Activated CD4-positive, alpha-beta memory T cell treated with anti-CD3 and anti-CD28 coated beads, Interleukin-2, amount 10 ng/mL, durations not matched to agents 7 days and 5 days (primary cell): ENCODE data around the gene GRIK3. TPM values are rescaled to one million over a fixed set of nuclear protein-coding genes. Genes with fewer than 3 reads are reported as not detected.

ENCODE experiments used
- CTCF ChIA-PET: fragments of 350-600 bp; sonication (Branson Sonifier 250); formaldehyde crosslinking; loops from one replicate; lab custom pipeline; 2021; ENCODE audit warnings: antibody characterized with exemption, inconsistent platforms; lab: Charles Lee
- POLR2A ChIA-PET: fragments of 350-600 bp; sonication (Branson Sonifier 250); formaldehyde crosslinking; loops from one replicate; lab custom pipeline; 2021; ENCODE audit warnings: antibody characterized with exemption; lab: Charles Lee
- DNase-seq: peaks from one replicate; pipeline ENCODE4 v3.0.0-alpha.2; 2020
- H3K27ac Mint-ChIP-seq: one replicate; pipeline ENCODE4 v1.8.0; 2021; ENCODE audit warnings: mild to moderate bottlenecking, mixed read lengths
- H3K27me3 Mint-ChIP-seq: one replicate; pipeline ENCODE4 v1.8.0; 2021; ENCODE audit warnings: mixed read lengths
- H3K36me3 Mint-ChIP-seq: one replicate; pipeline ENCODE4 v1.8.0; 2021; ENCODE audit warnings: low read depth, mixed read lengths
- H3K4me1 Mint-ChIP-seq: one replicate; pipeline ENCODE4 v1.8.0; 2021; ENCODE audit warnings: mixed read lengths
- H3K4me3 Mint-ChIP-seq: one replicate; pipeline ENCODE4 v1.8.0; 2021; ENCODE audit warnings: mild to moderate bottlenecking, mixed read lengths
- H3K9me3 Mint-ChIP-seq: one replicate; pipeline ENCODE4 v1.8.0; 2021; ENCODE audit warnings: mixed read lengths
- total RNA-seq, 2 experiments: library from RNA; stranded (reverse); gene quantifications; one replicate each; pipeline ENCODE4 v1.2.3, GENCODE V29; 2021

GRIK3 gene
- total RNA-seq, 2 experiments from 2014 or later: not detected

DNA sequence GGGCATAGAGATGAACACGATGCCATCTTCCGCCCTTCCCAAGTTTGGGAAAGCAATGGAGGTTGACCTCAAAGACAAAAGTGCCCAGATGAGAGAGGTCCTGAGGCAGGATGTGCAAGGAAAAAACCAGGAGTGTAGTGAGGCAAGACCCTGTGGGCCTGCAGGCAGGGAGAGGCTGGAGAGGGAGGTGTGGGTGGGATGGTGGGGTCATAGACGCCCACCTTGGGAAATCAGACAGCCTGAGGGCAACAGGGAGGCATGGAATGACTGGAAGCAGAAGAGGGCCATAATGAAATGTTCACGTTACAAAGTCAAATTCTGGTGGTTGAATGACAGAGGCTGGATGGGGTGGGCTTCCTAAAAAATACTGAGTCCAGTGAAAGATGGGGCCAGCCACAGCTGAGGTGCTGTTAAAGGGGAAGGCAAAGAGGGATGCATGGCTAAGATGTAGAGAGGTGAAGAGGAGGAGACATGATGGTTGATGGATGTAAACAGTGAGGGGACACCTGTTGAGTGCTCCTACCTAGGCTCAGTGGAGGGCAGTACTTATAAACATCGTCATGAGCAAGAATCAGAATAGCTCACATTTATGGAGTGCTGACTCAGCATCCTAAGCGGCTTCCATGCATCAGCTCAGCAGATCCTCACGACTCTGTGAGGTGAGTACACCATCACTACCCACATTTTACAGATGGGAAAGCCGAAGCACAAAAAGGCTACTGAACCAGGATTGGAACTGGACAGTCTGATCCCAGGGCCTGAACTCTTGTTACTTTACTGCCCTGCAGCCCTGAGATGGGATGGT, 42.0 kb downstream of the GRIK3 start:
- H3K9me3 Mint-ChIP-seq: no peaks in the 10 kb centered on the region
- no peaks in the 10 kb centered on the region for H3K27me3 Mint-ChIP-seq
- H3K27ac Mint-ChIP-seq: no peak overlapping the region
- no peaks in the 10 kb centered on the region for H3K4me1 Mint-ChIP-seq
- CTCF ChIA-PET: no interaction called here
- POLR2A ChIA-PET: no interaction called here
- no peaks in the 10 kb centered on the region for H3K36me3 Mint-ChIP-seq
- no peak for DNase-seq
- no peak overlapping the region for H3K4me3 Mint-ChIP-seq

DNA sequence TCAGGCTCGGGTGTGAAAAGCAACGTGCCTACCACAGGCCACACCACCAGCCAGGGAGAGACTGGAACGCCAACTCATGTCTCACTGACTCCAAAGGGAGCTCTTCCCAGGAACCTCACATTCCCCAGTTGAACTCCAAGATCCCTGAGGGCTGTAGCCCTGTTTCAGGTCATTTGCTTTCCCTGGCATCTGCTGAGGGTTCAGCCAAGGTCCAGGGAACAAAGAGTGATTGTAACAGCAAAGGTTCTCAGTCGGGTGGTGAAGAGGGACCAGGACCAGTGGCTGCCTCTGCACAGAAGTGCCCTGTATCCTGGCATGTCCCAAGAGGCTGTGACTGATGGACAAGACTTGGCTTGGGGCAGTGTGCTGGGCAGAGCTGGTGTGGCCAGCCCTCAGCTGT, 42.8 kb downstream of the GRIK3 start:
- Mint-ChIP-seq H3K9me3 (no peaks in the 10 kb centered on the region), H3K4me3 (no peak overlapping the region), H3K36me3 (no peaks in the 10 kb centered on the region), H3K27ac (no peak overlapping the region), H3K4me1 (no peaks in the 10 kb centered on the region), H3K27me3 (no peaks in the 10 kb centered on the region)
- DNase-seq: no peak
- CTCF ChIA-PET: no interaction called here
- POLR2A ChIA-PET: no interaction called here

DNA sequence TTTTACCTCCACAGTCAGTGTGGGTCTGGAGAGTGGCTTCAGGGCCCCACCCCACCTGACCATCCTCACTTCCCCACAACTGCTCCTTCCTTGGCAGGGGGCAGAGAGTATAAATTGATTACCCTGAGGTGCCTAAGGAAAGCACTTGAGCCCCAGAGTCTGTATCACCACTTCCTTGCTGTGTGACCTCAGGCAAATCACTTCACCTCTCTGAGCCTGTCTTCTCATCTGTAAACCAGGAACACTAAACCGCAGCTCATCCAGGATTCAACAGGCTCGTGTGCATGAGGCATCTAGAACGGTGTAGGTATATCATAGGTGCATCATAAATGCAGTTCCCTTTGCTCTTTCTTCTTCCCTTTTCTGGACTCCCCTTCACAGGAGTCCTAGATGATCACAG, 43.4 kb downstream of the GRIK3 start:
- H3K4me3 Mint-ChIP-seq: no peak overlapping the region
- no peaks in the 10 kb centered on the region for H3K36me3 Mint-ChIP-seq
- H3K27ac Mint-ChIP-seq: no peak overlapping the region
- CTCF ChIA-PET: no interaction called here
- POLR2A ChIA-PET: no interaction called here
- H3K4me1 Mint-ChIP-seq: no peaks in the 10 kb centered on the region
- DNase-seq: no peak
- H3K9me3 Mint-ChIP-seq: no peaks in the 10 kb centered on the region
- H3K27me3 Mint-ChIP-seq: no peaks in the 10 kb centered on the region

DNA sequence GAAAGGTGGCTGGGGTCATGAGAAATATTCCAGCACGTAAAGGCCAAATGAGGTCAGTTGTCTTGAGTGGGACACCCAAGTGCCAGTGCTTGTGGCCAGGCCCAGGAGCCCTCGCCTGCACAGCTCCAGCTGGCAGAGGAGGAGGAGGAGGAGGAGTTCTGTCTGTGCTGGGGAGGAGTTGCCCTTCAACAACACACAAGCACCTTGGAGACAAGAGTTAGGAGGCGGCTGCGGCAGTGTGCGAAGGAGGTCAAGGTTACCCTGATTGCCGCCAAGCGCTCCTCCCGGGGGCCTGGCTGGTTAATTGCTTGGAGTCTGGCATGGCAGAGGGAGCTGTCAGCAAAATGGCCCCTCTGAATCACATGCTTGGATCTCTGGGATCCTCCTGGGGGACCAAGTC, 45.1 kb downstream of the GRIK3 start:
- POLR2A ChIA-PET: no interaction called here

DNA sequence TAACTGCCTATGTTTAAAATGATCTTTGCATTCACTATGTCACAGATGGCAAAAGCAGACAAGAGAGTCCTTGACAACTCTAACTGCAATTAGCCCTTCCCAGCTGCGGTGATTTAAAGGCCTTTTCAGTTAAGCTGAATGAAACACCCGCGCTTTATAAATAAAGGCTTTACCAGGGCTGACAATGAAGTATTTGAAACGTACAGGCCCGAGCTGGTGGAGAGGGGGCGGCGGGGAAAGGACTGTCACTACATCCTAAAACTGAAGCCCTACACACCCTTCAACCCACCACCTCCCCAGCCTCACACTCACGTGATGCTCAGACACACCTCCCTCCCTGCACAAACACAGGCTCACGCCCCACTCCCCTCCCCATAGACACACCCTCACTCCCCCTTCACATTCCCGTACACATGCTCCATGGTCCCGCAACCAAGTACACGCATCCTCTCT, 45.5 kb downstream of the GRIK3 start:
- H3K36me3 Mint-ChIP-seq: no peaks in the 10 kb centered on the region
- no peaks in the 10 kb centered on the region for H3K4me1 Mint-ChIP-seq
- no peak for DNase-seq
- no peak overlapping the region for H3K4me3 Mint-ChIP-seq
- H3K9me3 Mint-ChIP-seq: no peaks in the 10 kb centered on the region
- ChIA-PET CTCF (interaction anchor here (0.8 kb wide), 1 partner anchor 379 kb away, joined by 3 read pairs; no protein-coding TSS in a partner anchor), POLR2A (no interaction called here)
- no peaks in the 10 kb centered on the region for H3K27me3 Mint-ChIP-seq
- no peak overlapping the region for H3K27ac Mint-ChIP-seq

More for the DNA sequence above, 45.1 kb downstream of the GRIK3 start:
- Mint-ChIP-seq H3K27me3 (no peaks in the 10 kb centered on the region), H3K4me1 (no peaks in the 10 kb centered on the region), H3K36me3 (no peaks in the 10 kb centered on the region), H3K27ac (no peak overlapping the region), H3K4me3 (no peak overlapping the region), H3K9me3 (no peaks in the 10 kb centered on the region)
- CTCF ChIA-PET: no interaction called here
- no peak for DNase-seq

DNA sequence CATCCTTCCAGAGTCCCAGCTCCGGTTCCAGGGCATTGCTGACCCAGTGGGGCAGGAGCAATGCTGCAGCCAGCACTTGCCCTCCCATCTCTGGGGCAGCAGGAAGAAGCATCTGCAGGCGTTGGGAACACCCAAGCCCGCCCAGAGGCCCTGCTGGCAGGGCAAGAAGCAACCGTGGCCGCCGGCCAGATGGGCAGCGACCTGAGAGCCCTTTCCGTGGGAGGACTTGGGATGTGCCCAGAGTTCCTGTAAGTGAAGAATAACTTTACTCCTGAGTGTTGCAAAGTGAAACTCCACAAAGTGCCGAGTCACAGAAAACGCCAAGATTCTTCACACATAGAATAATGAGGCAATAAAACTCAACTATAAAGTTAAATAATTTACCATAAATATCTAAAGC, 46.0 kb downstream of the GRIK3 start:
- Mint-ChIP-seq H3K9me3 (no peaks in the 10 kb centered on the region), H3K27ac (no peak overlapping the region), H3K4me1 (no peaks in the 10 kb centered on the region), H3K27me3 (no peaks in the 10 kb centered on the region), H3K4me3 (no peak overlapping the region), H3K36me3 (no peaks in the 10 kb centered on the region)
- ChIA-PET POLR2A (no interaction called here), CTCF (interaction anchor here (0.8 kb wide), 1 partner anchor 379 kb away, joined by 3 read pairs; no protein-coding TSS in a partner anchor)
- DNase-seq: no peak

DNA sequence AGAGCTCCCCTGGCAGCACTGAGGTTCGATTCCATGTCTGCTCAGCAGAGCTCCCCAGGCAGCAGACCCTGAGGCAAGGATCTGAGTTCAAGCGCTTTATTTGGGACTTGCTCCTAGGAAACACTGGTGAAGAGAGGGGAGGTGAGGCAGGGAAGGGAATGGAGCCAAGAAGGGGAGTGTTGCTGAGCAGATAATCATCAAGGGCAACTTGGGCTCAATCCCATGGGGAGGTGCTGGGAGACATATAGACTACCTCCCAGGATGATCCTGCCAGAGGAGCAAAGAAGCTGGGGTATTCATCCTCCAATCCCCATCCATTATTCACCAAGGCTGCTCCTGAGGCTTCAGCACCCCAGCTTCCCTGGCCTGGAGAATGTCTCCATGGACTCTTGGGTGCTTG, 47.0 kb downstream of the GRIK3 start:
- CTCF ChIA-PET: interaction anchor here (1.2 kb wide), 1 partner anchor 411 kb away, joined by 3 read pairs; no protein-coding TSS in a partner anchor
- POLR2A ChIA-PET: no interaction called here
- Mint-ChIP-seq H3K9me3 (no peaks in the 10 kb centered on the region), H3K27ac (no peak overlapping the region), H3K4me1 (no peaks in the 10 kb centered on the region), H3K27me3 (no peaks in the 10 kb centered on the region), H3K36me3 (no peaks in the 10 kb centered on the region), H3K4me3 (no peak overlapping the region)
- DNase-seq: no peak

DNA sequence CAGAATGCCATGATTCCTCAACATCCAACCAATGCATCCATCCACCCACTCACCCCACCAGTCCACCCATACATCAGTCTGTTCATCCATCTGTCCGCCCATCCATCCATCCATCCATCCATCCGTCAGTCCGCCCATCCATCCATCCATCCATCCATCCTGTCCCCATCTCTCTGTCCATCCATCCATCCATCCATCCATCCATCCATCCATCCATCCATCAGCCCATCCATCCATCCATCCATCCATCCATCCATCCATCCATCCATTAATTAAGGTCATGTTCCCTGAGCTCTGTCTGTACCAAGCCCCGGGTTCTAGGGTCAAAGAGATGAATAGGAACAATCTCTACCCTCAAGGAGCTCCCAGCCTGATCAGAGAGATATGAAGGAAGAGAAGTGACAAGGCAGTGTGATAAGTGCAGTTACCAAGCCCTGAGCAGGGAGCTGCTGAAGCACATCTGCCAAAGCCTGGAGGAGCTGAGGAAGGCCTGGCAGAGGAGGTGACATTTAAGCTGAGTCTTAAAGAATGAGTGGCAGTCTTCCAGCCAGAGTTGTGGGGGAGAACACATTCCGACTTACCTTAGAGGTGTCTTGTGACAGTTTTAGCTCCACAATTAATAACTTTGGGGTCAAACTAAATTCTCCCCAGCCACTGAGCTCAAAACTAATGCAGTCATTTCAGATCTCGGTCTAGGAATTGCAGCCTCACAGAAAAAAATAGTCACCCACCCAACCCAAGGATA, 47.9 kb downstream of the GRIK3 start:
- H3K36me3 Mint-ChIP-seq: no peaks in the 10 kb centered on the region
- ChIA-PET CTCF (interaction anchor here (1.2 kb wide), 1 partner anchor 410 kb away, joined by 3 read pairs; no protein-coding TSS in a partner anchor), POLR2A (no interaction called here)
- H3K9me3 Mint-ChIP-seq: no peaks in the 10 kb centered on the region
- H3K4me1 Mint-ChIP-seq: no peaks in the 10 kb centered on the region
- DNase-seq: no peak
- no peaks in the 10 kb centered on the region for H3K27me3 Mint-ChIP-seq
- H3K27ac Mint-ChIP-seq: no peak overlapping the region
- no peak overlapping the region for H3K4me3 Mint-ChIP-seq

DNA sequence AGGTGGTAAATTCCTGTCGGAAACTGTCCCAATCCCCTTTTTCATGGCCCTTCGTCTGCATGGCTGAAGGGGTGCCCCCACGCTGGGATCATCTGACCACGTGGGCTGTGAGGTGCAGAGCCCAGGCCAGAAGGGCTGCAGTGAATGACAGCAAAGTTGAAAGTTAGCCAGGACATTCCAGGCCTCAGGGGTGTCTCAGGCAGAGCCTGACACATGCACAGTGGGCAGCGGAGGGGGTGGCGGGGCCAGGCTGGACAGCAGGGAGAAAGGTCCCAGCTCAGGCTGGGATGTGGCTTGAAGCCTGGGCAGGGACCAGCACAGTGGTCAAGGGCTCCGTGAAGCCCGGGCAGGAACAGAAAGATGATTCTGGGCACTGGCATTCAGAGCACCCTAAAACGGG, 49.6 kb downstream of the GRIK3 start:
- H3K4me1 Mint-ChIP-seq: no peaks in the 10 kb centered on the region
- no peak overlapping the region for H3K27ac Mint-ChIP-seq
- H3K4me3 Mint-ChIP-seq: no peak overlapping the region
- CTCF ChIA-PET: no interaction called here
- no peaks in the 10 kb centered on the region for H3K36me3 Mint-ChIP-seq
- POLR2A ChIA-PET: no interaction called here
- no peaks in the 10 kb centered on the region for H3K9me3 Mint-ChIP-seq
- no peaks in the 10 kb centered on the region for H3K27me3 Mint-ChIP-seq
- DNase-seq: no peak

DNA sequence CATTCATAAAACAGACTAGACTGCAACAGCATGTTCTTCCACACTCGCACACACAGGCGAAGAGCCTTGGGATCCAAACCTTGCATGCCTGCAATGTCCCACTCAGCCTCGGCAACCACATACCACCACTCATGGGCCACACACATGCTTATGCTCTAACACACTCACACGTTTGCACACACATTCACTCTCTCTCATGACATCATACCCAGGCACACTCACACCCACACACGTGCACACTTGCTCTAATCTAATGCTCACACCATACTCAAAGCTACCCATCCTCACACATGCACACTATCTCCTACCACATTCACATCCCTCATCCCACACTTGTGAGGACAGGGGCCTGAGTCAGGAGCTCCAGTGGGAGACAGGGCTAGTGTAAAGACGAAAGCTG, 50.3 kb downstream of the GRIK3 start:
- no peak overlapping the region for H3K4me3 Mint-ChIP-seq
- ChIA-PET CTCF (no interaction called here), POLR2A (no interaction called here)
- no peak for DNase-seq
- no peaks in the 10 kb centered on the region for H3K27me3 Mint-ChIP-seq
- H3K27ac Mint-ChIP-seq: no peak overlapping the region
- no peaks in the 10 kb centered on the region for H3K4me1 Mint-ChIP-seq
- no peaks in the 10 kb centered on the region for H3K36me3 Mint-ChIP-seq
- H3K9me3 Mint-ChIP-seq: no peaks in the 10 kb centered on the region

DNA sequence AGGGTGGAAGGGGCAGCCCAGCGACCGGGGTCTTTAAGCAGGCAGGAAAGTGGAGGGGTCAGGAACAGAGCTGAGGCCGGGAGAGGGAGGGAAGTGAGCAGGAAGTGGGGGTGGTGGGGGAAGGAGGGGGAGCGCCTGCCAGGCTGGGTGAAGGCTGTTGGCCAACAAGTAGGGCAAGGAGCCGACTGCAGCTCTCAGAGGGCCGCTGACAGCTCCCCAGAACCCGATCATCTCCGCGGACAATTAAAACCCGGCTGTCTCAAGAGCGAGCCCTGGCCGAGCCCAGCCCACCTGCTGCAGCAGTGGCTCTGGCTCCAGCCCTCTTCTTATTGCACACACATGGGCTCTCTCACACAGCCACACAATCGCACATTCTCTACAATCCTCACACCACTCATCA, 51.6 kb downstream of the GRIK3 start:
- ChIA-PET CTCF (no interaction called here), POLR2A (no interaction called here)
- Mint-ChIP-seq H3K4me1 (no peaks in the 10 kb centered on the region), H3K4me3 (no peak overlapping the region), H3K27ac (no peak overlapping the region), H3K27me3 (no peaks in the 10 kb centered on the region), H3K9me3 (no peaks in the 10 kb centered on the region), H3K36me3 (no peaks in the 10 kb centered on the region)
- no peak for DNase-seq

DNA sequence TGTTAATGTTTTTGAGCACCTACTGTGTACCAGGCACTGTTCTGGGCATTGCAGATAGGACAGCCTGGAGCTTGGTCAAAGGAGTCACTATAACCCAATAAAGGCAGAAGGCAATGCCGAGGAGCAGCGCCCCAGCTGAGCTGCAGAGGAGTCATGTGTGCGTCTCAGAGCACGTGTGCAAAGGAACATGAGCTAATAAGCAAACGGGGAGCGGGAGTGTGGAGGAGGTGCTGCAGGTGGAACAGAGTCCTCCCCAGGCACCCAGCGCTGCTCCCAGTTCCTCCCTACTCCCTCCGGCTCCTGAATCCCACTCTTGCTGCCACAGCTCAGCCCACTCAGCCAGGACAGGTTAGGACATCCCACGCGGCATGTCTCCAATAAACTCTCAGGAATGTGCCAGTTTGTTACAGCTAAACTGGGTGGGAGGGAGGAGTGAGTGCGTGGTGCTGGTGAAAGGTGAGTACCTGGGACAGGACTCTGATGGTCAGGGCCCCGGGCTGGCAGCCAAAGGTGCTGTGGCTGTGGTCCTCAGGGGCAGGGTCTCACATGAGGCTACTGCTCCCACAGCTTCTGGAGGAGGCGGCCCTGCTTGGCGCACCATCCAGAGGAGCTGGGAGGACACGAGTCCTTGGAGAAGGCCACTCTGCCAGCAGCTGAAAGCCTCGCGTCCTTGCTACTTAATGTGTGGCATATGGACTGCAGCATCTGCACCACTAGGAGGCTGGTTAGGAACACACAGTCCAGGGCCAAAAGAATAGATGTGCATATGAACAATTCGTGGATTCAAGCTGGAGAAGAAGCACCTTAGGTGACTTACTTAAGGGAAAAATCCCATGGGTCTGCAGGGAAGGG, 52.3 kb downstream of the GRIK3 start:
- ChIA-PET CTCF (no interaction called here), POLR2A (no interaction called here)
- DNase-seq: no peak
- Mint-ChIP-seq H3K27me3 (no peaks in the 10 kb centered on the region), H3K4me1 (no peaks in the 10 kb centered on the region), H3K27ac (no peak overlapping the region), H3K4me3 (no peak overlapping the region), H3K9me3 (no peaks in the 10 kb centered on the region), H3K36me3 (no peaks in the 10 kb centered on the region)

DNA sequence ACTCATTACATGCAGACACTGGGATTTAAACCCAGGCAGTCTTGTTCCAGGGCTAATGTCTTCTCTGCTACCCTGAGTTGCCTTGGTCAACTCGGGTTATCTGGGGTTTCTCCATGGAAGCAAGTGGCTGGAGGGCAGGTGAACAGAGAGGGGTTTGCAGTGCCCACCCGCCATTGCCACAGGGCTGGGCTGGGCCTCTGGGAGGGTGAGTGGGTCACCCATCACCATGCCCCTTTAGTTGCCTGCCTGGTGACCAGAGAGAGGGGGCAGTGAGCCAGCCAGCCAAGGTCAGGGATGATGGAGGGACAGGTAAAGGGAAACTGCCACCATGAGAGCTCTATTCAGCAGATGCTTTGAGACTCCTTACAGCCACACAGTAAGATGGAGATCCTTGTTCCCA, 53.2 kb downstream of the GRIK3 start:
- H3K9me3 Mint-ChIP-seq: no peaks in the 10 kb centered on the region
- ChIA-PET POLR2A (no interaction called here), CTCF (no interaction called here)
- H3K27ac Mint-ChIP-seq: no peak overlapping the region
- no peaks in the 10 kb centered on the region for H3K36me3 Mint-ChIP-seq
- no peak for DNase-seq
- H3K4me1 Mint-ChIP-seq: no peaks in the 10 kb centered on the region
- H3K4me3 Mint-ChIP-seq: no peak overlapping the region
- no peaks in the 10 kb centered on the region for H3K27me3 Mint-ChIP-seq
